AML-193 (cell line): ENCODE results near the gene TSPYL1.
A peak's percentile ranks its signal among the peaks of the same experiment; 100 is the strongest.
"Not testable (repeated sequence)": the region's sequence is repeated elsewhere in the genome, so short reads cannot be mapped to it uniquely, and the experiment has no call there.

Experiments used
- DNase-seq, 2 experiments: peaks; one replicate each; lab custom pipeline; 2025; lab: John Stamatoyannopoulos, UW

TSPYL1 gene

DNA sequence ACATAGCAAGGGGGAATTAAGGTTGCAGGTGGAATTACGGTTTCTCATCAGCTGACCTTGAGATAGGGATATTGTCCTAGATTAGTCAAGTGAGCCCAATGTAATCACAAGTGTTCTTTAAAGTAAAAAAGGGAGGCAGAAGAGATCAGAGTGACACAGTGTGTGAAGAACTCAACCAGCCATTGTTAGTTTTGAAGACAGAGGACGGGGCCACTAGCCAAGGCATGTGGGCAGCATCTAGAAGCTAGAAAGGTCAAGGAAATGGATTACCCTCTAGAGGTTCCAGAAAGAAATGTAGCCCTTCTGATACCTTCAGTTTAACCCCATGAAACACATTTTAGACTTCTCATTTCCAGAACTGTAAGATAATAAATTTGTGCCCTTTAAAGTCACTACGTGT lies 18.5 kb upstream of the TSPYL1 start:
- no peak for DNase-seq

GRCh38 chr6:116292553-116292952 lies 12.8 kb upstream of the TSPYL1 start:
- no peak for DNase-seq

DNA sequence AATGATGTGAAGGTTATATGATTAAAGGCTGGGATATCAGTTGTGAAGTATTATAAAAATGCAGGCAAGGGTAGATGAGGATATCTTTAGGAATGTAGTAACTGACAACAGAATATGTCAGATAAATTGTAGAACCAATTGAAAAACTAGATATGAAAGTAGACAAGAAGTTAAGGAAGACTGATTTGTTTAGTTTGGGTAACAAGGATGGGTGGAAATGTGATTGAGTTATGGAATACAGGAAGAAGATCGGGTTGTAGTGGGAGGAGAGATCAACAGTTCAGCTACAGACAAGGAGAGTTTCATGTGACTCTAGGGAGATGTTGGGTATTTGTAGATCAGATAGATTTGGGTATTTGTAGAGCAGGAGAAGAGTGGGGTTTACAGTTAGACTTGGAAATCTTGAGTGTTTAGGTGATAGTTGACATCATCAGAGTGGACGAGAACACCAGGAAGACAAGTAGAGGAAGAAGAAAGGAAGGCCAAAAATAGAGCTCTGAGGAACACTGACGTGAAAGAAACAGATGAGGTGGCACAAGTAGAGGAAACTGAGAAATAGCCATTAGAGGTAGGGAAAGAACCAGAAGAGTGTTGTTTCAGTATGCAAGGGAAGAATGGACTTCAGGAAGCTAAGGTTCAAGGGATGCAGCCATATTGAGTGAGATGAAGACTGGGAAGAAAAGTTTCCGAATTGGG lies 12.1 kb upstream of the TSPYL1 start:
- no peak for DNase-seq

GRCh38 chr6:116290799-116291198 lies 11.1 kb upstream of the TSPYL1 start:
- DNase-seq = no peak

- no peak for DNase-seq
Observed at GRCh38 chr6:116289876-116290275, 10.1 kb upstream of the TSPYL1 start.

GRCh38 chr6:116287689-116288282 lies 8.1 kb upstream of the TSPYL1 start:
- peak; percentile 70 to 72 for DNase-seq

GRCh38 chr6:116286773-116287358 lies 7.1 kb upstream of the TSPYL1 start:
- no peak for DNase-seq

DNA sequence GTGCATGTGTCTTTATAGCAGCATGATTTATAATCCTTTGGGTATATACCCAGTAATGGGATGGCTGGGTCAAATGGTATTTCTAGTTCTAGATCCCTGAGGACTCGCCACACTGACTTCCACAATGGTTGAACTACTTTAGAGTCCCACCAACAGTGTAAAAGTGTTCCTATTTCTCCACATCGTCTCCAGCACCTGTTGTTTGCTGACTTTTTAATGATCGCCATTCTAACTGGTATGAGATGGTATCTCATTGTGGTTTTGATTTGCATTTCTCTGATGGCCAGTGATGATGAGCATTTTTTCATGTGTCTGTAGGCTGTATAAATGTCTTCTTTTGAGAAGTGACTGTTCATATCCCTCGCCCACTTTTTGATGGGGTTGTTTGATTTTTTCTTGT lies 5.3 kb upstream of the TSPYL1 start:
- not testable (repeated sequence) for DNase-seq

DNA sequence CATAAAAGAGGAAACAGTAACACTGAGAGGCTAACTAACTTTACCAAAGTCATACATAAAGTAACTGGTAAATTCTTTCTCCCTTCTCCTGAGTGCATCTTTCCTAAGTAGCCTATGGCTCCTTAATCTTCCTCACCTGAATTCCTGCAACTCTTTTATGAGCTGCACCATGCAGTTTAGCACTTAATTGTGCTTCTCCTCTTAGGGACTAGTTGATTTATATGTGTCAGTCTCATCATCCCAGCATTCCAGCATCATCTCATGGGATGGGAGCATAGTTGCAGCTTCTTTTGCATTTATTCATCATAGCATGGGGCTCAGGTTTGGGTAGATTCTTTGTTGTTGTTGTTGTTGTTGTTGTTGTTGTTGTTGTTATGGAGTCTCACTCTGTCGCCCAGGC lies 3.5 kb upstream of the TSPYL1 start:
- no peak for DNase-seq

DNA sequence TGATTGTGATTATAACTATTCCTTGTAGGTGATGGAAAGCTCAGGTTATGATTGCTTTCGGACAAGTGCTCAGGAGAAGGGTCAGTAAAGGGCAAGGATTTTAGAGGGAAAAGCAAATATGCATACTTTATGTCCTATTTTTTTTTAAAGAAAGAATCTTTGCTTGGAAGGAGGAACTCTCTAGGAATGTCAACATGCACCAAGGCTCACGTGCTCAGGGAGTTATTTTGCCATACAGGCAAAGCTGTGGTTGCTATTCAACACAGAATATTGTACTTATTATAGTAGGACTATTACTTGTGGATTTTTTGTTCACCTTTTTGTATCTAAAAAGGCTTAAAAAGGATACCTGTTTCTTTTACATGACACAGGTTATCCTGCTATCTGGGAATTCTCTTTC lies 3.0 kb upstream of the TSPYL1 start:
- no peak for DNase-seq

- no peak for DNase-seq
Observed at GRCh38 chr6:116280933-116281316, 1.2 kb upstream of the TSPYL1 start.

- DNase-seq = peak; percentile 57 to 68
Observed at GRCh38 chr6:116280161-116280932, 617 bp upstream of the TSPYL1 start.

- DNase-seq = no peak
Observed at GRCh38 chr6:116278854-116279231, 887 bp downstream of the TSPYL1 start.

GRCh38 chr6:116278481-116278829 lies 1.3 kb downstream of the TSPYL1 start:
- no peak for DNase-seq

DNA sequence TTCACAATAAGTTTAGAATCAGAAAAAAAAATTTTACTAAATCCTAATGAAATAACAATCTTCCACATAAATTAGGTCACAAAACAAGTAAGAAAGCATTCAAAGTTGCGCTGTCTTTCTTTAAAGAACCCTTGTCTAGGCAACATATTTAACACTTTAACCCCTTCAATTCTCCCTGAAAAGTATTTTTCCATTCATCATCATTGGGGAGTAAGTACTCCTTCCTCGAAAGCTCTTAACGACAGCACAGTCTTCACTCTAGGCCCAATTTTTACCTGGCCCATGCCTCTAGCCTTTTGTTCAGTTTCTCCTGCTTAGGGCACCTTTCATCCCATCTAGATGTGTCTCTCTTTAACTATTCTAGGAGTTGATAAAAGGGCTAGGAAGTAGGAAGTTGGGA lies 2.6 kb downstream of the TSPYL1 start:
- no peak for DNase-seq

DNA sequence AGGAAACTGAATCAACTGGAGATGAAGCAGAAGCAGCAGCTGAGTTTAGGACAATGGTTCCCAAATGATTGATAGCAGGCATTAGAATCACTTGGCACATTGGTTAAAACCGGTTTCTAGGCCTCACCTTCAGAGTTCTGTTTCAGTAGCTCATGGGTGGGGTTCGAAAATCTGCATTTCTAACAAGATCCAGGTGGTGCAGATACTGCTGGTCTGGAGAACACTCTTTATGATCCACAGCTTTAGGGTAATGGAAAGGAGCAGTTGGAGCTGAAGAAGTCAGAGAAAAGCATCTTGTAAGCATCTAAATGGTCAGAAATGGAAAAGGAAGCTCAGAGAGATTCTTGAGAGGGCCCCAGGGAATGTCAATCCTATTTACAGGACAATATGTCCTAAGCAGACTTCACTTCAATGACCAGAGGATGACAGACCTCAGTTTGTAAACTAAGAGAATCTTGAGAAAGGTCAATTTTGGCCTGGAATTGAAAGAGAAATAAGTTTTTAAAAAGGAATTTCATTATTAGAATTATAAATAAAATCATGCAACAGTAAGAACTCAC lies 8.5 kb downstream of the TSPYL1 start:
- no peak for DNase-seq

DNA sequence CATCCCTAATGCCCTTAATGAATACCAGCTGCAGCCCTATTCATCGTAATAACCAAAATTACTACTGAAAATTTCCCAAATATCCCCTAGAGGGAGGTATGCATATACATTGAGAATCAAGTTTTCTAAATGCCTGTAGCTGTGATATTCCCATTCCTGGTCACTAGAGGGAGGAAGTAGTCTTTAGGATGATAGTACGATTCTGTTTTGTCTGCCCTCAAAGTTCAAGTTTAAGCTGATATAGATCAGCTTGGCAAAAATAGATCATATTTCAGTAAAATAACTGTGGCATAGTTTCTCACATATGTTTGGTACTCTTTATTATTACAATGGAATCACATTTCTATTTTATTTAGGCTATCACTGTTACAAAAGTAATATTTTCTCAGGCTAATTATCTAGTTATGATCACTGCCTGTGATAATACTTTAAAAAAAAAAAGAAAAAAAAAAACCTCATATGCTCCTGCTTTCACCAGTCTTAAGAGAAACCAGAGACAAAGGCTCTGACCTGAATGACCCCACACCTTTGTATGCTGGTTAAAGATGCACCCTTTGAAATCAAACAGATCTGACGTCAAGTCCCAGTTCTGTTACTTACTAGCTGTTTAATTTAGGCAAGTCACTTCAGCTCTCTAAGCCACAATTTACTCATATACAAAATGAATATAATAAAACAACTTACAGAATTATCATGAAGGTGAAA lies 11.0 kb downstream of the TSPYL1 start:
- peak; percentile 97 to 98 for DNase-seq

DNA sequence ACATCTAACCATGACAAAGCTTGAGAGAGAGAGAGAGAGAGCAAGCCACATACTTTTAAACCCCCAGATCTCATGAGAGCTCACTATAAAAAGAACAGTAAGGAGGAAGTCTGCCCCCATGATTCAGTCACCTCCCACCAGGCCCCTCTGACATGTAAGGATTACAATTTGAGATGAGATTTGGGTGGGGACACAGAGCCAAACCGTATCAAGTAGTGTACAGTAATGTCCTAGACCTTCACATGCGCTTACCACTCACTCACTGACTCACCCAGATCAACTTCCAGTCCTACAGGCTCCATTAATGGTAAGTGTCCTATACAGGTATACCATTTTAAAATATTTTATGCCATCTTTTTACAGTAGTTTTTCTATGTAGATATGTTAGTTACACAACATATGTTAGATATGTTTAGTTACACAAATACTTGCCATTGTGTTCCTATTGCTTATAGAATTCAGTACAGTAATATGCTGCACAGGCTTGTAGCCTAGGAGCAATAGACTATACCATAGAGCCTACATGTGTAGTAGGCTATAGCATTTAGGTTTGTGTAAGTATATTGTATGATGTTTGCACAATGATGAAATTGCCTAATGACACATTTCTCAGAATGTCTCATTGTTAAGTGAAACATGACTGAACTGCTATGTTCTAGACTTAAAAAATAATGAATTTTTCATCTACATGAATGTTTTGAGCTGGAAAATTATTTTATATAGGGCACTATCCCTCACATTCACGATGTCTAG lies 11.7 kb downstream of the TSPYL1 start:
- peak in 1 of 2 experiments; percentile 68 for DNase-seq

- DNase-seq = no peak
Observed at GRCh38 chr6:116266803-116267202, 12.9 kb downstream of the TSPYL1 start.

DNA sequence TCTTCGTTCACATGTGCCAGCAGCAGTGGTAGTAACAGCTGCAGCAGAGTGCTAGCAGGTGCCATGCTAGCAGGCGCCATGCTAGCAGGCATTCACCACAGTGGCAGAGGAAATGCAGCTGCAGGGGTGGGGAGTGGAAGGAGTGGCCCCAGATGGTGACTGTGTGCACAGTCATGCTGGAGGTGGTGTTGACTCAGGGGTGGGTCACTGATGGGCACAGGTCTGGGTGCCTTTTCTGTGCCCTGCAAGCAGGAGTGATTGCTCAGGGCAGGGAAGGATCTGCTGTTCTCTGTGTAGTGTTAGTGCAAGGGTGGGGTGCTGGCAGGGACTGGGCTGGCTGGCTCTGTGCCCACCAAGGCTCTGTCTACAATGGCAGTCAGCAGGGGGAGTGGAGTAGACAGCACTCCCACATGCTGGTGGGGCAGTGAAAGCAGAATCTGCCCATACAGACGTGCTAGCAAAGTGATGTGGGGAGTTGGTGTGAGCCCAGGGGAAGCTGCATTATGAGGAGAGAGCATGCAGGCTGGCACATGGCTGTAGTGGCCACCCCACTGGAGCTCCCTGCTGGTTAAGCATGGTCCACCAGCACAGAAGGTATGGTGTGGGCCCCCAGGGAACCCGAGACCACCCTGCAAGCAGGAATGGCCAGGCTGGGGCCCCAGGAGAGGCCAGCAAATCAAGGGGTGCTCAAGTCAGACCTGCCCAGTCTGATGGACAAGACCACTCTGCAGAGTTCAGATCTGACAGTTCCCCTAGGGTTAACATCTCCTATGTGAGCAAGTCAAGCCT lies 14.5 kb downstream of the TSPYL1 start:
- no peak for DNase-seq
